Measurements from ENCODE around the gene AVEN. TPM values are rescaled to one million over a fixed set of nuclear protein-coding genes. Genes with fewer than 3 reads are reported as not detected.

The AVEN gene
- total RNA-seq, 1 donor from 2014 or later, result 29.5 TPM

DNA sequence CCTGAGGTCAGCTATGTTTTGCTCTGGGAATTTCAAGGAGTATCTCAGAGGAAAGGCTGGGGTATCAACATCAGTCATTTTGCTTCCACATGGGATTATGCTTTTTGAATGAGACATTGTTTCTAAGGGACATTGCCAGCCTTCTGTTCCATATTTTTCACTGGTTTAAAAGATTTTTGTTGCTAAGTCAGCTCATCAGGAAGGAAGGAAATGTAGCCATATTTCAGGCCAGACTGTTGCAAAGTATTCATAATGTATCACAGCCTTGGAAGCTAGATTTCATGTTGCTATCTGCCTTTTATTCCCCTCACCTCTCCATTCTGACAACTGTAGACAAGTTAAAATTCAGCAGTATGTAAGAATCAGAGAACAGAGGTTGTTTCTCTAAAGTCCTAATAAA is 131.7 kb downstream of the AVEN start:
- TF ChIP-seq, protein P1, sequence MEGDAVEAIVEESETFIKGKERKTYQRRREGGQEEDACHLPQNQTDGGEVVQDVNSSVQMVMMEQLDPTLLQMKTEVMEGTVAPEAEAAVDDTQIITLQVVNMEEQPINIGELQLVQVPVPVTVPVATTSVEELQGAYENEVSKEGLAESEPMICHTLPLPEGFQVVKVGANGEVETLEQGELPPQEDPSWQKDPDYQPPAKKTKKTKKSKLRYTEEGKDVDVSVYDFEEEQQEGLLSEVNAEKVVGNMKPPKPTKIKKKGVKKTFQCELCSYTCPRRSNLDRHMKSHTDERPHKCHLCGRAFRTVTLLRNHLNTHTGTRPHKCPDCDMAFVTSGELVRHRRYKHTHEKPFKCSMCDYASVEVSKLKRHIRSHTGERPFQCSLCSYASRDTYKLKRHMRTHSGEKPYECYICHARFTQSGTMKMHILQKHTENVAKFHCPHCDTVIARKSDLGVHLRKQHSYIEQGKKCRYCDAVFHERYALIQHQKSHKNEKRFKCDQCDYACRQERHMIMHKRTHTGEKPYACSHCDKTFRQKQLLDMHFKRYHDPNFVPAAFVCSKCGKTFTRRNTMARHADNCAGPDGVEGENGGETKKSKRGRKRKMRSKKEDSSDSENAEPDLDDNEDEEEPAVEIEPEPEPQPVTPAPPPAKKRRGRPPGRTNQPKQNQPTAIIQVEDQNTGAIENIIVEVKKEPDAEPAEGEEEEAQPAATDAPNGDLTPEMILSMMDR (conservative IDR thresholded peaks at IDR 0.05; ENCODE audit: low read depth, low read length), result no peak
- no peak for DNase-seq (ENCODE audit: low read depth)
- H3K4me3 ChIP-seq (ENCODE audit: low read depth, low read length), result no peak overlapping the region

GRCh38 chr15:33903661-33904060 is 135.3 kb downstream of the AVEN start:
- DNase-seq (ENCODE audit: low read depth), result no peak
- TF ChIP-seq, protein P1 (conservative IDR thresholded peaks at IDR 0.05; ENCODE audit: low read depth, low read length), result no peak

DNA sequence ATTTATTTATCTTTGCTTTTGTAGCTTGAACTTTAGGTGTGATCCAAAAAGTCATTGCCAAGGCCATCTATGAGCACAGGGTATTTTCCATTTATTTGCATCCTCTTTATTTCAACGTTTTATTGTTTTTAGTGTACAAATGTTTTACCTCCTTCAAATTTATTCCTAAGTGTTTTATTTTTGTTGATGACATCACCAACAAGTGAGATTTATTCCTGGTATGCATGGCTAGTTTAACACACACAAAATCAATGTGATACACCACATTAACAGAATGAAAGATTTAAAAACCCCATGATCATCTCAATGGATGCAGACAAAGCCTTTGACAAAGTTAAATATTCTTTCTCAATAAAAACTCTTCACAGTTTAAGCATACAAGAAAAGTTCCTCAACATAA is 137.0 kb downstream of the AVEN start:
- H3K4me3 ChIP-seq (ENCODE audit: low read depth, low read length), result no peak overlapping the region
- TF ChIP-seq, protein P1 (conservative IDR thresholded peaks at IDR 0.05; ENCODE audit: low read depth, low read length), result no peak
- DNase-seq (ENCODE audit: low read depth), result no peak

More at GRCh38 chr15:33903661-33904060, 135.3 kb downstream of the AVEN start:
- no peak overlapping the region for H3K4me3 ChIP-seq (ENCODE audit: low read depth, low read length)

GRCh38 chr15:33894193-33894592 is 144.8 kb downstream of the AVEN start:
- DNase-seq (ENCODE audit: low read depth), result no peak
- no peak overlapping the region for H3K4me3 ChIP-seq (ENCODE audit: low read depth, low read length)
- TF ChIP-seq, protein P1 (conservative IDR thresholded peaks at IDR 0.05; ENCODE audit: low read depth, low read length), result no peak

DNA sequence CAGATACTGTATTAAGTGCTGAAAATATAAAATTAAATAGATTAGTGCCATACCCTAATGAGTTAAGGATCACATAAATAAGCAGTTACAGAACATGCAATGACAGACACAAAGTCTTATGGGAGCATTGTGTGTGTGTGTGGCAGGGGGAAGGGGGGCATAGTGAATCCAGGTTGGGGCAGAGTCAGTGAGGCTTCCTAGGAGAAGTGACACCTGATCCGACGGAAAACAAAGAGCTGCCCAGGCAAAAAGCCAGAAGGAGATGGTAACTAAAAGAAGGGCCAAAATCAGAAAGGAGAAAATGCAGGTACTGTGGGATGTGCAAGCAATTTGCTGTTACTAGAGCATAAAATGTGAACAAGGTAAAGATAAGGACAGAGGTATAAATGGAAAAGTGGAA is 150.8 kb downstream of the AVEN start:
- TF ChIP-seq, protein P1 (conservative IDR thresholded peaks at IDR 0.05; ENCODE audit: low read depth, low read length), result no peak
- DNase-seq (ENCODE audit: low read depth), result no peak
- H3K4me3 ChIP-seq (ENCODE audit: low read depth, low read length), result no peak overlapping the region

DNA sequence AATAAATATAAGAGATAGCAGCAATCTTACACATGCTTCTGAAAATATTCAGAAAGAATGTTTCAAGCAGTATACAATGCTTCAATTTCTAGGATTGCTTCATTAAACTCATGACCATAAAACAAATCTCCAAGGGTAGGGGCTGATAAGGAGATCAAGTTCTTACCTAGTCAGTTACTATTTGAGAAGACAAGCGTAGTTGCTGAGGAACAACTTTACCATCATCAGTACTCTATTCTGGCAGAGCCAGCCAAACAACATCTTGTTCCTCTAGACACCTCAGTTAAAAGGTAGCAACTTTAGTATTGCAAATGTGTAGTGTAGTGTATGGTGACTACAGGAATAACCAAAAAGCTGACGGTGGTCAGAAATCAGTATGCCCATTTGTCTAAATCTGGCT is 156.1 kb downstream of the AVEN start:
- DNase-seq (ENCODE audit: low read depth), result no peak
- TF ChIP-seq, protein P1 (conservative IDR thresholded peaks at IDR 0.05; ENCODE audit: low read depth, low read length), result no peak

DNA sequence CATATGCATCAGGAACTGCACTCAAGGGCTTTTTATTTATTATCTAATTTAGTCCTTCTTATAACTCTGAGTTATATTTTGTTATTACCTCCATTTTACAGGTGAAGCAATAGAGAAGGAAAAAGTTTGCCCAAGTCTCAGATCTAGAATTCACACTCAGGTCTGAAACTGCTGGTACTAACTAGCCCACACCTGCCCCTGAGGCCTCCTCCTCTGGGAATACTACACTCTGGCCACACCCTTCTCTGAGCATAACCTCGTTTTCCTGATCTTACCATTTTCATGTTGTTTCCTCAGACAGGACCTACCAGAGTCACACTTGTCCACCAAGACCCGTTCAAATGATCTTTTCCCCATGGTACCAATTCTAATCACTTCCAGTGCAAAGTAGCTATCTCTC is 164.8 kb downstream of the AVEN start:
- no peak for DNase-seq (ENCODE audit: low read depth)
- no peak overlapping the region for H3K4me3 ChIP-seq (ENCODE audit: low read depth, low read length)
- TF ChIP-seq, protein P1 (conservative IDR thresholded peaks at IDR 0.05; ENCODE audit: low read depth, low read length), result no peak

More for the DNA sequence above, 156.1 kb downstream of the AVEN start:
- no peak overlapping the region for H3K4me3 ChIP-seq (ENCODE audit: low read depth, low read length)

Measured in epithelial cell of proximal tubule (primary cell).